NCI-H2227 treated with DMSO at 0.1 percent for 48 hours (cell line): Measurements from ENCODE around the gene VPS16.

Experiments
- DNase-seq: peaks from one replicate; lab custom pipeline; 2025; lab: John Stamatoyannopoulos, UW

VPS16 gene

GRCh38 chr20:2840138-2840966 is at the start of gene VPS16, which contains the start of gene PCED1A:
VPS16 (plus strand) TSS chr20:2840745; CDS start chr20:2840775, 30 bp downstream.
PCED1A (minus strand) TSS chr20:2840655; CDS start chr20:2839912, 743 bp downstream.
- peak; percentile 84 for DNase-seq

GRCh38 chr20:2793471-2793870 is 47.1 kb upstream of the VPS16 start:
- DNase-seq, result no peak

- no peak for DNase-seq
Observed at GRCh38 chr20:2794202-2794748, 46.3 kb upstream of the VPS16 start.

GRCh38 chr20:2794866-2795447 is 45.6 kb upstream of the VPS16 start:
- DNase-seq, result no peak

- DNase-seq, result no peak
Observed at GRCh38 chr20:2795451-2795850, 45.1 kb upstream of the VPS16 start.

- no peak for DNase-seq
Observed at GRCh38 chr20:2796011-2796660, 44.4 kb upstream of the VPS16 start.

GRCh38 chr20:2797136-2797983 is 43.2 kb upstream of the VPS16 start:
- DNase-seq, result no peak

- no peak for DNase-seq
Observed at GRCh38 chr20:2798095-2798805, 42.3 kb upstream of the VPS16 start.

GRCh38 chr20:2798814-2799213 is 41.7 kb upstream of the VPS16 start:
- no peak for DNase-seq

GRCh38 chr20:2799271-2799670 is 41.3 kb upstream of the VPS16 start:
- no peak for DNase-seq

- peak; percentile 36 for DNase-seq
Observed at GRCh38 chr20:2799688-2800520, 40.6 kb upstream of the VPS16 start.

- DNase-seq, result peak; percentile 62
Observed at GRCh38 chr20:2800521-2801285, 39.8 kb upstream of the VPS16 start, which contains the start of gene CPXM1. CPXM1 (minus strand) TSS chr20:2800627; CDS start chr20:2800572, 55 bp downstream.

- DNase-seq, result no peak
Observed at GRCh38 chr20:2801286-2801728, 39.2 kb upstream of the VPS16 start.

GRCh38 chr20:2804041-2804828 is 36.3 kb upstream of the VPS16 start:
- no peak for DNase-seq

GRCh38 chr20:2804852-2805688 is 35.5 kb upstream of the VPS16 start:
- no peak for DNase-seq

- DNase-seq, result no peak
Observed at GRCh38 chr20:2805689-2806350, 34.7 kb upstream of the VPS16 start.

- no peak for DNase-seq
Observed at GRCh38 chr20:2806351-2806701, 34.2 kb upstream of the VPS16 start.
